ENCODE results near the gene SCMH1.

Gene SCMH1

DNA sequence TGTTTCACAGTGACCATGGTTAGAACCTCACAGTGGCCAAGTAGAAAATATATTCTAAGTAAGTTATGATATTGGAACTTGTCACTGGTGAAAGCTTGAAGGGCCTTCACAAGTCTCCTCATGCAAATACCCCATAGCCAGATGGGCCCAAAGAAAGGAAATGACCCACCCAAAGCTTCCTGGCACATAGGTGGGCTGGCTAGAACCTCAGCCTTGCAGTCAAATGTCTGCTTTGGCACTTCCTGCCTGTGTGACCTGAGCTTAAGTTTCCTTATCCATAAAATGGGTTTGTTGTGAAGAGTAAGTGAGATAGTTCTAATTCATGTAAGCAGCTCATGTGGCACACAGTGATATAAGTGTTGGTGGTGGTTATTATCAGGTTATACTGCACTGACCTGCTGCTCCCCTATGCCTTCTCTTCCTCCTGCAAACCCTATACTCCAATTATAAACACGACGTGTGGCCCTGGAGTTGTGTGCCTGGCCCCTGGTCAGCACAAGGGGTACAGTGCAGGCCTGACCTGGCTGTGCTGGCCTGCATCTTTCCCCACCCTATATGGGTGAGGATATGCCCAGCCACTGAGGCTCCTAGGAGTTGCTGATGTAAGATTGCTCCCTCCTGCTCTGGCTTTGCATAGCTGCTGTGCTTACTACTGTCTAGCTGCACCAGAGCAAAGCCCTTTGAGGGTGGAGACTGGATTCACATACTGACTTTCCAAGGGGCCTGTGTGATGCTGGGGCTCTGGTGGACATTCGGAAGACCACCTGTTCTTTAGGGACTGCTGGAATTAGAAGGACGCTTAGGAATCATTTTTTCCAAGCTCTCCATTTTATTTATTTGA lies 215.9 kb downstream of the SCMH1 start:
- peaks cover 9% of the 10 kb centered on the region for H3K36me3 Mint-ChIP-seq

DNA sequence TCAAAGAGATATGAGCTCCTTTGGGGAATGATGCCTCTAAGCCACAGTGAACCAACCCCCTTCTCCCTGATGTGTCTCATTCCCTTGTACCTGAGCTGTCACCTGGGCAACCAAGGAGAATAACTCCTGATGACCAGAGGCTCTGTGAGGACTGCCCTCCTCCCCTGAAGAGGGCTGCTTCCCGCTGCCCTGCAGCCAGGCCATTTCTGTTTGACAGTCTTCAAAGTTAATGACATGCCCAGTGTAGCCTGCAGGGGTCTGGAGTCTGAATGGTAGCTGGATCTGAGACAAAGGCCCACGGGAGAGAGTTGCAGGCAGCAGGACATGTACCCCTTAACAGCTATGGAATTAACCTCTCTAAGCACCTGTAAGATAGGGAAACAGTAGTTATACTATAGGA lies 217.2 kb downstream of the SCMH1 start:
- H3K27me3 Mint-ChIP-seq, result no peaks in the 10 kb centered on the region
- peaks cover 4% of the 10 kb centered on the region for H3K36me3 Mint-ChIP-seq
- peaks cover 5% of the 10 kb centered on the region for H3K4me1 Mint-ChIP-seq
- no peak overlapping the region for H3K4me3 Mint-ChIP-seq
- no peak overlapping the region for H3K27ac Mint-ChIP-seq
- no peaks in the 10 kb centered on the region for H3K9me3 Mint-ChIP-seq

More for the DNA sequence above, 215.9 kb downstream of the SCMH1 start:
- Mint-ChIP-seq H3K9me3 (no peaks in the 10 kb centered on the region), H3K4me1 (peaks cover 5% of the 10 kb centered on the region), H3K4me3 (no peak overlapping the region), H3K27ac (peak overlapping the region; percentile 85), H3K27me3 (no peaks in the 10 kb centered on the region)

DNA sequence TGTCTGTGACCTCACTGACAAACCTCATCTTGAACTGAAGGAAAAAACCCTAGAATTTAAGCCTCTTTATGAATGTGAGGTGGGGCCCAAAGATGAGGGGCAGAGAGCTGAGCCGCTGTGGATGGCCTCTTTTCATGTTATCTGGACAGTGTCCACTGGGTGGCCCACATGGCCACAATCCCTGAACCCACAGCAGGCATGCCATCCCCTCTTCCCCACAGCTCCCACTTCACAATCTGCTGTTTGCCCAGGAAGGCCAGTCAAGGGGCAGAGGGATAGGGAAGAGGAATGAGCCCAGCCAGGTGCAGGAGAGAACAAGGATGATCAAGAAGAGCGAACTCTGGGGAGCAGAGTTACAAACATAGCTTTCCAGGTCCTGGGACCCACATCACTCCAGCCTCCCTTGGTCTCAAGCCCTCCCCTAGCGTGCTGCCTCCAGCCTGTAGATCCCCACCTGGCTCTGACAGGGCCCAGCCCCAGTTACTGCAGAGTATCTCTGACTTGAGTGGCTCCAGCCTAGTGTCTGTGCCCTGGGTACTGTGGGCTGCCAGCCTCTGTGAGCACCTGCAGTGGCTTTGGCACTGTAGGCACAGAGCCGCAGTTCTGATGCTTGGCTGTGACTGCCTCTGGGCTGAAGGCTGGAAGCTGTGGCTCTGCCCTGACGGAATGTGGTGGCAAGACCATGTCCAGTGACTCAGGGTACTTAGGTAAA lies 218.7 kb downstream of the SCMH1 start:
- H3K27me3 Mint-ChIP-seq, result no peaks in the 10 kb centered on the region
- peaks cover 2% of the 10 kb centered on the region for H3K36me3 Mint-ChIP-seq
- no peak overlapping the region for H3K4me3 Mint-ChIP-seq
- peaks cover 5% of the 10 kb centered on the region for H3K4me1 Mint-ChIP-seq
- H3K27ac Mint-ChIP-seq, result peak overlapping the region; percentile 59
- H3K9me3 Mint-ChIP-seq, result no peaks in the 10 kb centered on the region

DNA sequence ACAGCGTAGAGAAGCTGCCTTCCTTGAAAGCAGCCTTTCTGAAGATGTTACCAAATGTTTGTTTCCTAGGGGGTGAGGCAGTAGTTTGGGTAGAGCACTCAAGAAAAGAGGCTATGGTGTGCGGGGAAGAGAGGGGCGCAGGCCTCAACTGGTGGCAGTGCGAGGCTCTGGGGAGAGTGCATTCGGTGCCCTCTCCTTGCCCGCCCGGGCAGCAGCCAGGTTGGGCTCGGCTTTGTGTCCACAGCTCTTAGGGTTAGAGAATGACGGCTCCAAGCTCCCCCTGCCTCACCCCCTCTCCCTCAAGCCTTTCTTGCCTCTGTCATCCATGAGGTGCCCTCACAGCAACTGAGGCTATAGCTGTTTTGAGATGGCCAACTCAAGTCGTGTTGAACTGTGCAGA lies 219.7 kb downstream of the SCMH1 start:
- H3K27ac Mint-ChIP-seq, result no peak overlapping the region

DNA sequence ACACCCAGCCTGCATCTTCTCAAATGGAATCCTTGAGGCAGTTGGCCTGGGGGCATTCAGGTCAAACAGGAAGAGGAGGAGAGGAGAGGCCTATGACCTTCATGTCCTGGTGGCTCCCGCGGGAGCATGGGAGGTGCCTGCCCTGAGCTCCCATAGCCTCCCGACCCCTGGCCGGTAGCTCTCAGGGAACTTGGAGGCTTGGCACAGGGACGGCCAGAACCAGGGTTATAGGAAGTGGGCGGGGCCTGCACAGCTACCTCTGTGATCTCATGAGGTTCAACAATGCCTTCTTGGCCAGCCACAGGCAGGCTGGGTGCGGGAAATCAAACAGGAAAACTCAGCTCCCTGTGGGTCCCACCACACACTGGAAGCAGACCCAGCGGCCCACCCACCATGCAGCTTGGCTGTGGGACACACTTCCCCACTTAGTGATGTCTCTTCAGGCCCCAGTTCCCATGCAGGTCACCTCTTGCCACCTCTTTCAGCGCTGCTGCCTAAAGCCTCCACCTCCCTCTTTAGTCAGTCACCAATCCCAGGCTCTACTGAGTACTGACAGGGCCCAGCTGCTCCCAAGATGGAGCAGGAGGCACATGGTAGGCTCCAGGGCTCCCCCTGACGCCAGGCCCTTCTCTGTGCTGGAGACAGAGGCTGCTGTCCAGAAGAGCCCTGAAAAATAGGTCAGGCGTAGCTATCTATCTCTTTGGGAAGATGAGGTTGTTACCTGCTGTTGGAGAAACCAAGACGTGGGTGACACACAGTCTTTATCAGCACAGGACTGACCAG lies 220.4 kb downstream of the SCMH1 start, which contains the start of gene SLFNL1:
Gene SLFNL1, minus strand, starts transcription at position 200 of the 783 bp plus-strand sequence. CDS start 1,065 bp downstream, outside the sequence.
- Mint-ChIP-seq H3K9me3 (no peaks in the 10 kb centered on the region), H3K27ac (peak within 1 kb of the TSS; percentile 68), H3K4me1 (peaks cover 5% of the 10 kb centered on the region), H3K27me3 (no peaks in the 10 kb centered on the region), H3K4me3 (no peak within 1 kb of the TSS), H3K36me3 (peaks cover 2% of the 10 kb centered on the region)

More for the DNA sequence above, 219.7 kb downstream of the SCMH1 start:
- no peak overlapping the region for H3K4me3 Mint-ChIP-seq
- no peaks in the 10 kb centered on the region for H3K9me3 Mint-ChIP-seq
- H3K27me3 Mint-ChIP-seq, result no peaks in the 10 kb centered on the region
- peaks cover 5% of the 10 kb centered on the region for H3K4me1 Mint-ChIP-seq
- H3K36me3 Mint-ChIP-seq, result peaks cover 2% of the 10 kb centered on the region

DNA sequence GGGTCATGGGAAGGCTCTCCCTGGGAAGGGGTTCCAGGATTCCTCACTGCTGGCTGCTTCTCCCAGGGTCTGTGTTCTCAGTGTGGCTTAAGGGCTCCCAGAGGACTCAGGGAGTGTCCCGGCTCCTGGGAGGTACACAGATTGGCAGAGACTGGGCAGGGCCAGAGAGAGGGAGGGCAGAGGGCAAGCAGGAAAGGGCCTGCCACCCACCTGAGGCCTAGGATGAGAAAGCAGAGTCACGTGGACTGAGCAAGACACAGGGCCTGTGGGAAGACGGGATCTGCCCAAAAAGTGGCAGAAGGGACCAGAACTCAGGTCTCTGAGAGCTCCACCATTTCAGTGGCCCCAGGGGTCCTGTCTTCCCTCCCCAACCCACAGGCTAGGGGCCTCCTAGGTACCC lies 221.5 kb downstream of the SCMH1 start:
- no peak overlapping the region for H3K27ac Mint-ChIP-seq
- H3K36me3 Mint-ChIP-seq, result peaks cover 3% of the 10 kb centered on the region
- H3K27me3 Mint-ChIP-seq, result no peaks in the 10 kb centered on the region
- no peaks in the 10 kb centered on the region for H3K4me1 Mint-ChIP-seq
- no peaks in the 10 kb centered on the region for H3K9me3 Mint-ChIP-seq
- H3K4me3 Mint-ChIP-seq, result no peak overlapping the region

- Mint-ChIP-seq H3K27me3 (no peaks in the 10 kb centered on the region), H3K27ac (no peak overlapping the region), H3K4me1 (peaks cover under 1% of the 10 kb centered on the region), H3K9me3 (no peaks in the 10 kb centered on the region), H3K4me3 (no peak overlapping the region), H3K36me3 (peaks cover 3% of the 10 kb centered on the region)
Observed at GRCh38 chr1:41020109-41020576, 222.0 kb downstream of the SCMH1 start.

GRCh38 chr1:41019353-41019745 lies 222.8 kb downstream of the SCMH1 start:
- no peaks in the 10 kb centered on the region for H3K27me3 Mint-ChIP-seq
- H3K4me3 Mint-ChIP-seq, result no peak overlapping the region
- H3K4me1 Mint-ChIP-seq, result peaks cover 8% of the 10 kb centered on the region
- no peaks in the 10 kb centered on the region for H3K9me3 Mint-ChIP-seq
- H3K36me3 Mint-ChIP-seq, result peaks cover 3% of the 10 kb centered on the region
- peak overlapping the region; percentile 62 for H3K27ac Mint-ChIP-seq

DNA sequence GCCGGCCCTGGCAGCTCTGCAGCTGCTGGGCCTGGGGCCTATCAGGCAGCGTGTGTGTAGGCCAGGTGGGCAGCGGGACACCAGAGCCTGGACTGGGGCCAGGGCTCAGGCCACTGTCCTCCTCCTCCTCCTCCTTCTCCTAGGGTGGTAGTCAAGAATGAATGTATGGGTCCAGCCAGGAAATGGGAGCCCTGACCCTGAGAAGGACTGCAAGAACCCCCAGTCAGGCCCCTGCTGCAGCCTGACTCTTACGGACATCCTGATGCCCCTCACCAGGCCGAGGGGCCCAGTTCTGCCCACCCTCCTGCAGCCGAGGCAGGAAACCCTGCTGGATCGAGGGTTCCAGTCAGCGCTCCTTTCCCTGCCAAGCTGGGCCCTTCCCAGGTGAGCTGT lies 224.1 kb downstream of the SCMH1 start:
- H3K4me3 Mint-ChIP-seq, result no peak overlapping the region
- peaks cover 9% of the 10 kb centered on the region for H3K4me1 Mint-ChIP-seq
- no peak overlapping the region for H3K27ac Mint-ChIP-seq
- no peaks in the 10 kb centered on the region for H3K27me3 Mint-ChIP-seq
- H3K9me3 Mint-ChIP-seq, result no peaks in the 10 kb centered on the region
- peaks cover 6% of the 10 kb centered on the region for H3K36me3 Mint-ChIP-seq

GRCh38 chr1:41017141-41018017 lies 224.7 kb downstream of the SCMH1 start:
- Mint-ChIP-seq H3K27ac (no peak overlapping the region), H3K4me1 (peaks cover 9% of the 10 kb centered on the region), H3K27me3 (no peaks in the 10 kb centered on the region), H3K36me3 (peaks cover 10% of the 10 kb centered on the region), H3K4me3 (no peak overlapping the region), H3K9me3 (no peaks in the 10 kb centered on the region)

DNA sequence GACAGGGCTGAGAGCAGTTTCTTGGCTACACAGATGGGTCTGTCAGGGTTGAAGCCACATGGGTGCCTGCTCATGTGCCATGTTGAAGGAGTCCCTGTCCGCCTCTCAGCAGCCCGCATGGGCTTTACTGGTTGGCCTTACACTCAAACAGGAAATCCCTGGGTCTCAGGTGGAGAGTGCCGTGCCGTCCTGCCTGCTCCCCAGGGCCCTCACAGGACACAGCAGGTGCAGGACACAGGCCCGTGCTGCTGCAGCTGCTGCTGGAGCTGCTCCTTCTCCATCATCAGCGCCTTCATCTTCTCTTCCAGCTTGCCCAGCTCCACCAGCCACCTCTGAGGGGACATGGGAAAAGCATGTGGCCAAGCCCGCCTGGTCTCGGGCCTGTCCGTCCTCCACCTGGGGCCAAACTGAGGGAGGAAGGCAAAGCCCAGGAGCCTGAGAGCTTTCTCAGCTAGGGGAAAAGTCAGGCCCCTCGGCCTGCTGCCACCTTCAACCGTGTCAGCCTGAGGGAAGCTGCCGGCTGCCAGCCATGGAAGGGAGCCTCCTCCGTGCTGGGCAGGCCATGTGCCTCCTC lies 226.1 kb downstream of the SCMH1 start:
- Mint-ChIP-seq H3K27ac (peak overlapping the region; percentile 46), H3K27me3 (no peaks in the 10 kb centered on the region), H3K36me3 (peaks cover 10% of the 10 kb centered on the region), H3K4me1 (peaks cover 9% of the 10 kb centered on the region), H3K4me3 (no peak overlapping the region), H3K9me3 (no peaks in the 10 kb centered on the region)

GRCh38 chr1:41015281-41015896 lies 226.7 kb downstream of the SCMH1 start:
- peaks cover 10% of the 10 kb centered on the region for H3K36me3 Mint-ChIP-seq
- H3K27me3 Mint-ChIP-seq, result no peaks in the 10 kb centered on the region
- no peak overlapping the region for H3K4me3 Mint-ChIP-seq
- H3K27ac Mint-ChIP-seq, result no peak overlapping the region
- H3K4me1 Mint-ChIP-seq, result peaks cover 9% of the 10 kb centered on the region
- no peaks in the 10 kb centered on the region for H3K9me3 Mint-ChIP-seq

DNA sequence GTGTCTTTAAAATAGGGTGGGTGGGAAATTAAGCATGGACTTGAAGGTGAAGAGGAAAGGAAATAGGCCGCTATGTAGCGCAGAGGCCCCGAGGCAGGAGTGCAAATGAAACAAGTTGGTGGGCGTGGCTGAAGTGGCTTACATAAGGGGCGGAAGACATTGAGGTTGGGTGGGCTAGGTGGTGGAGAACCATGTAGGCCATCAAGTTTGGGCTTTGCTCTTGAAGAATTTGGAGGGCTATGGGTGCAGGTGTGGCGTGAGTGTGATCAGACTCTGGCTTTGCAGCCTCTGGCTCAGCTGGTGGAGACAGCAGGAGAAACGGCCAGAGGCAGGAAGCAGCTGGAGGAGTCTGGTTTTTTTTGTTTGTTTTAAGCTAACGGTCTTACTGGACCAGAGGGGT lies 227.2 kb downstream of the SCMH1 start:
- Mint-ChIP-seq H3K27ac (no peak overlapping the region), H3K9me3 (no peaks in the 10 kb centered on the region), H3K27me3 (no peaks in the 10 kb centered on the region), H3K4me3 (no peak overlapping the region), H3K36me3 (peaks cover 15% of the 10 kb centered on the region), H3K4me1 (peaks cover 9% of the 10 kb centered on the region)

- H3K36me3 Mint-ChIP-seq, result peaks cover 18% of the 10 kb centered on the region
- peaks cover 9% of the 10 kb centered on the region for H3K4me1 Mint-ChIP-seq
- no peak overlapping the region for H3K4me3 Mint-ChIP-seq
- H3K9me3 Mint-ChIP-seq, result no peaks in the 10 kb centered on the region
- H3K27me3 Mint-ChIP-seq, result no peaks in the 10 kb centered on the region
- no peak overlapping the region for H3K27ac Mint-ChIP-seq
Observed at GRCh38 chr1:41013796-41014195, 228.3 kb downstream of the SCMH1 start.

Measured in activated naive CD4-positive, alpha-beta T cell treated with anti-CD3 and anti-CD28 coated beads, Interleukin-2, amount 50 U/mL, for 24 hours (primary cell).